Measurements from ENCODE around the gene RBKS. TPM values are rescaled to one million over a fixed set of nuclear protein-coding genes. Genes with fewer than 3 reads are reported as not detected.

RBKS gene
- total and polyA plus RNA-seq, 2 of the 13 experiments (the other 11 are each of a cell fraction or from before 2014, with no cell fraction given) = 7.7 to 8.3 TPM

GRCh38 chr2:27870724-27871123, 19.5 kb downstream of the RBKS start:
- H3K79me2 ChIP-seq (ENCODE audit: insufficient read depth, low read length) = no peaks in the 10 kb centered on the region
- POLR2A ChIA-PET = no interaction called here
- intact Hi-C loops (cut with micrococcal nuclease; ENCODE audit: unreplicated experiment) (no loop called here), in situ Hi-C loops (cut with HindIII; ENCODE audit: extremely low pct_ligation_motif_present, low pct_unique_long_range_greater_than_20kb) (no loop called here)
- DNase-seq (ENCODE audit: low spot score) (no peak), FAIRE-seq (no peak), ATAC-seq (no peak)
- no peaks in the 10 kb centered on the region for H3K9me3 ChIP-seq (ENCODE audit: low read length)
- WGBS (ENCODE audit: low lambda C conversion rate) = 92% methylated on average over 3 of the region's 3 CpGs
- H3K9ac ChIP-seq (ENCODE audit: insufficient read depth, low read depth, low read length) = no peak overlapping the region
- H3K36me3 ChIP-seq (replicated peaks in 1 of 2; ENCODE audit: control insufficient read depth in 1 of 2, insufficient read depth in 2 of 2, low read length in 2 of 2) = no peaks in the 10 kb centered on the region; a peak in 1 of 5 replicates
- TF ChIP-seq TFAP4 (IDR thresholded peaks at IDR 0.05; ENCODE audit: borderline replicate concordance, low read depth) (no peak), IRF9 (CRISPR knock-in tag; IDR thresholded peaks at IDR 0.05; ENCODE audit: borderline replicate concordance) (no peak)
- H3K4me3 ChIP-seq (replicated peaks in 1 of 3; ENCODE audit: insufficient read depth in 1 of 3, low read depth in 2 of 3, low read length in 3 of 3) = no peak overlapping the region
- CTCF ChIA-PET (ENCODE audit: low intra/inter-chr PET ratio, low total read pairs) = no interaction called here
- BruUV-seq (replicated peaks) = no TSS peak
- H3K4me2 ChIP-seq (ENCODE audit: low read depth, low read length) = no peak overlapping the region
- H3K27me3 ChIP-seq (ENCODE audit: control insufficient read depth in 1 of 2, insufficient read depth in 2 of 2, low read length in 2 of 2) = no peaks in the 10 kb centered on the region
- no peaks in the 10 kb centered on the region for H4K20me1 ChIP-seq (ENCODE audit: insufficient read depth, low read length)
- no peak overlapping the region for H3K27ac ChIP-seq (ENCODE audit: extremely low read length, insufficient read depth, low read length)
- no peak overlapping the region for H2AFZ ChIP-seq (ENCODE audit: low read length)
- peaks cover 25% of the 10 kb centered on the region for H3K4me1 ChIP-seq (ENCODE audit: insufficient read depth, low read length)

- Histone ChIP-seq H3K27me3 (ENCODE audit: control insufficient read depth in 1 of 2, insufficient read depth in 2 of 2, low read length in 2 of 2) (no peaks in the 10 kb centered on the region), H3K4me2 (ENCODE audit: low read depth, low read length) (no peak overlapping the region), H3K9me3 (ENCODE audit: low read length) (no peaks in the 10 kb centered on the region), H3K9ac (ENCODE audit: insufficient read depth, low read depth, low read length) (no peak overlapping the region), H3K4me1 (ENCODE audit: insufficient read depth, low read length) (peaks cover 19% of the 10 kb centered on the region), H3K79me2 (ENCODE audit: insufficient read depth, low read length) (no peaks in the 10 kb centered on the region), H3K4me3 (replicated peaks in 1 of 3; ENCODE audit: insufficient read depth in 1 of 3, low read depth in 2 of 3, low read length in 3 of 3) (no peak overlapping the region), H2AFZ (ENCODE audit: low read length) (no peak overlapping the region), H3K27ac (ENCODE audit: extremely low read length, insufficient read depth, low read length) (no peak overlapping the region), H4K20me1 (ENCODE audit: insufficient read depth, low read length) (no peaks in the 10 kb centered on the region), H3K36me3 (replicated peaks in 1 of 2; ENCODE audit: control insufficient read depth in 1 of 2, insufficient read depth in 2 of 2, low read length in 2 of 2) (no peaks in the 10 kb centered on the region; a peak in 1 of 5 replicates)
- FAIRE-seq (no peak), DNase-seq (ENCODE audit: low spot score) (no peak), ATAC-seq (no peak)
- WGBS (ENCODE audit: low lambda C conversion rate) = 82% methylated on average over 6 of the region's 6 CpGs
- in situ Hi-C loops (cut with HindIII; ENCODE audit: extremely low pct_ligation_motif_present, low pct_unique_long_range_greater_than_20kb) = no loop called here
- BruUV-seq (replicated peaks) = no TSS peak
- POLR2A ChIA-PET = interaction anchor here (1.4 kb wide), 1 partner anchor 20 kb away, joined by 4 read pairs; the partner anchor contains the start of genes BABAM2 and RBKS
- intact Hi-C loops (cut with micrococcal nuclease; ENCODE audit: unreplicated experiment) = no loop called here
- TF ChIP-seq NONO (IDR thresholded peaks at IDR 0.05) = no peak
- no peak for TF ChIP-seq NONO (CRISPR knock-in tag; conservative IDR thresholded peaks at IDR 0.05)
- CTCF ChIA-PET (ENCODE audit: low intra/inter-chr PET ratio, low total read pairs) = no interaction called here
Measured at GRCh38 chr2:27869763-27870162, 20.4 kb downstream of the RBKS start.

Measured in HepG2 (cell line).